Activated CD4-positive, alpha-beta T cell treated with anti-CD3 and anti-CD28 coated beads for 4 hours (primary cell): ENCODE data around the gene AKR1B1.

Experiments used
- DNase-seq, 2 donors: peaks; one replicate each; pipeline ENCODE4 v3.0.0-alpha.2; 2020

The AKR1B1 gene

GRCh38 chr7:134468475-134468874 is 9.6 kb upstream of the AKR1B1 start:
- DNase-seq = no peak

GRCh38 chr7:134468054-134468453 is 9.2 kb upstream of the AKR1B1 start:
- no peak for DNase-seq

GRCh38 chr7:134465491-134465890 is 6.6 kb upstream of the AKR1B1 start:
- DNase-seq = no peak

GRCh38 chr7:134464496-134464895 is 5.6 kb upstream of the AKR1B1 start:
- no peak for DNase-seq

GRCh38 chr7:134463751-134464150 is 4.9 kb upstream of the AKR1B1 start:
- DNase-seq = no peak

GRCh38 chr7:134462337-134462925 is 3.5 kb upstream of the AKR1B1 start:
- no peak for DNase-seq

GRCh38 chr7:134461916-134462315 is 3.0 kb upstream of the AKR1B1 start:
- DNase-seq = no peak

GRCh38 chr7:134459981-134460380 is 1.1 kb upstream of the AKR1B1 start:
- DNase-seq = no peak

- DNase-seq = peak; percentile 41 to 47
Measured at GRCh38 chr7:134458341-134458805, 527 bp downstream of the AKR1B1 start.

- DNase-seq = no peak
Measured at GRCh38 chr7:134457210-134457609, 1.7 kb downstream of the AKR1B1 start.

- DNase-seq = no peak
Measured at GRCh38 chr7:134454277-134454676, 4.6 kb downstream of the AKR1B1 start.

GRCh38 chr7:134453518-134453917 is 5.4 kb downstream of the AKR1B1 start:
- no peak for DNase-seq

- no peak for DNase-seq
Measured at GRCh38 chr7:134452991-134453473, 5.9 kb downstream of the AKR1B1 start.

- no peak for DNase-seq
Measured at GRCh38 chr7:134452419-134452838, 6.5 kb downstream of the AKR1B1 start.

GRCh38 chr7:134451656-134452055 is 7.2 kb downstream of the AKR1B1 start:
- DNase-seq = no peak

GRCh38 chr7:134450294-134451000 is 8.5 kb downstream of the AKR1B1 start:
- DNase-seq = no peak

- DNase-seq = no peak
Measured at GRCh38 chr7:134449680-134450079, 9.2 kb downstream of the AKR1B1 start.

GRCh38 chr7:134448356-134449229 is 10.3 kb downstream of the AKR1B1 start:
- DNase-seq = no peak

- DNase-seq = no peak
Measured at GRCh38 chr7:134447383-134447782, 11.5 kb downstream of the AKR1B1 start.

GRCh38 chr7:134446923-134447322 is 12.0 kb downstream of the AKR1B1 start:
- no peak for DNase-seq

GRCh38 chr7:134446446-134446845 is 12.5 kb downstream of the AKR1B1 start:
- no peak for DNase-seq

GRCh38 chr7:134444961-134445315 is 14.0 kb downstream of the AKR1B1 start:
- no peak for DNase-seq

GRCh38 chr7:134444198-134444960 is 14.5 kb downstream of the AKR1B1 start:
- DNase-seq = no peak
